Loucy (cell line): ENCODE data around the gene MCU.
"Not testable (repeated sequence)": the region's sequence is repeated elsewhere in the genome, so short reads cannot be mapped to it uniquely, and the experiment has no call there.

Experiments used
- CTCF ChIP-seq: fragments of 200-600 bp; sonication (generic); conservative IDR thresholded peaks from 2 replicates; pipeline ENCODE4 v1.5.1; 2014; ENCODE audit warnings: mild to moderate bottlenecking, antibody characterized with exemption, low read length
- EZH2phosphoT487 ChIP-seq: fragments of 200-600 bp; IDR thresholded peaks from 2 replicates; pipeline ENCODE4 v1.6.1; 2018; ENCODE audit warnings: antibody characterized with exemption, mild to moderate bottlenecking, moderate library complexity, borderline replicate concordance

GRCh38 chr10:72686430-72686829 is 5.5 kb upstream of the MCU start:
- TF ChIP-seq EZH2phosphoT487, CTCF: not testable (repeated sequence)
